ENCODE results near the gene CD74. TPM values are rescaled to one million over a fixed set of nuclear protein-coding genes. Genes with fewer than 3 reads are reported as not detected.

Gene CD74
- total and polyA plus RNA-seq, 2 of the 13 experiments (the other 11 are each of a cell fraction or from before 2014, with no cell fraction given): 34.1 to 84.4 TPM

- TF ChIP-seq ZNF280B (CRISPR knock-in tag; IDR thresholded peaks at IDR 0.05; ENCODE audit: borderline replicate concordance) (0 out of 2 replicates have a peak, but pooled peaks have one; percentile 50), ZFP36 (IDR thresholded peaks at IDR 0.05; ENCODE audit: borderline replicate concordance, low read depth, low read length, partially characterized antibody) (no peak), ATAD3A (CRISPR knock-in tag; IDR thresholded peaks at IDR 0.05) (no peak), ATF5 (CRISPR knock-in tag; IDR thresholded peaks at IDR 0.05; ENCODE audit: low read depth) (no peak), NFIC (IDR thresholded peaks at IDR 0.05; ENCODE audit: low read length) (no peak), AKNA (CRISPR knock-in tag; IDR thresholded peaks at IDR 0.05; ENCODE audit: borderline replicate concordance) (no peak), FLYWCH1 (CRISPR knock-in tag; IDR thresholded peaks at IDR 0.05) (no peak), BHLHE40 (IDR thresholded peaks at IDR 0.05; ENCODE audit: low read length) (0 out of 2 replicates have a peak, but pooled peaks have one; percentile 10), ZBTB1 (CRISPR knock-in tag; IDR thresholded peaks at IDR 0.05; ENCODE audit: borderline replicate concordance) (no peak), ZNF232 (CRISPR knock-in tag; IDR thresholded peaks at IDR 0.05; ENCODE audit: borderline replicate concordance) (no peak), ZSCAN20 (CRISPR knock-in tag; IDR thresholded peaks at IDR 0.05; ENCODE audit: borderline replicate concordance) (no peak), CC2D1A (CRISPR knock-in tag; IDR thresholded peaks at IDR 0.05) (no peak), ZNF569 (CRISPR knock-in tag; IDR thresholded peaks at IDR 0.05; ENCODE audit: borderline replicate concordance) (no peak), MLX (CRISPR knock-in tag; IDR thresholded peaks at IDR 0.05) (no peak), CEBPB (IDR thresholded peaks at IDR 0.05; ENCODE audit: borderline replicate concordance, low read depth, low read length) (no peak), ATF7 (IDR thresholded peaks at IDR 0.05) (no peak), ATF7 (CRISPR knock-in tag; IDR thresholded peaks at IDR 0.05) (no peak), DDIT3 (CRISPR knock-in tag; IDR thresholded peaks at IDR 0.05) (no peak), ZFAT (CRISPR knock-in tag; conservative IDR thresholded peaks at IDR 0.05) (no peak), GTF3A (CRISPR knock-in tag; conservative IDR thresholded peaks at IDR 0.05) (no peak), ZFP37 (CRISPR knock-in tag; IDR thresholded peaks at IDR 0.05; ENCODE audit: borderline replicate concordance) (no peak), GPN1 (CRISPR knock-in tag; IDR thresholded peaks at IDR 0.05; ENCODE audit: borderline replicate concordance) (no peak), POGZ (CRISPR knock-in tag; IDR thresholded peaks at IDR 0.05) (peak; percentile 5; the same call in 1 of the 2 replicates)
These were observed 15.6 kb upstream of the CD74 start (continued) for GRCh38 chr5:150428106-150428876.

Measured in HepG2 (cell line).